ENCODE results near the gene OLIG1. TPM values are rescaled to one million over a fixed set of nuclear protein-coding genes. Genes with fewer than 3 reads are reported as not detected.

OLIG1 gene
- total and polyA plus RNA-seq, 3 donors from 2014 or later = 3.9 to 5.1 (median 4.3) TPM

DNA sequence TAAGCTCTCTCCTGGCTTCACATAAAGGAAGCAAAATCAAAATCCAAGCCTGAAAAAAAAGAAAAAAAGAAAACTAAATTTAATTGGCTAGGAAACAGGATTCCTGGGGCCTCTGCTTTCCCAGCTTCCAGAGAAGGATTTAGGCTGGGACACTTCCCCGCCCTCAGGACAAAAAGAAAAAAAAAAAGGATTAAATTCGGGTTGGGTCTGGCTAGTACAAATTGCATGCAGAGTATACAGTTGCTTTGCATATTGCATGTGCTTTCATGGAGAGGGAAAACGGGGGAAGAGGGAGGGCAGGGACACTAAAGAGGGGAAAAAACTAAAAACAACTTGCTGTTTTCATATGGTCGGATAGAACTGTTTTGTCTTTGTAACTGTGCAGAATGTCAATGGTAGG lies 42.7 kb downstream of the OLIG1 start:
- Histone ChIP-seq H3K27me3 (no peaks in the 10 kb centered on the region), H3K9me3 (no peaks in the 10 kb centered on the region), H3K4me1 (peaks cover 3% of the 10 kb centered on the region), H3K36me3 (ENCODE audit: low read depth, missing control alignments) (no peaks in the 10 kb centered on the region), H3K4me3 (no peak overlapping the region), H3K27ac (no peak overlapping the region)
- 62 to 74% methylated on average over 4 of the region's 4 CpGs for WGBS, 2 donors
- intact Hi-C loops (cut with DNase I; ENCODE audit: low total_unique reads) = no loop called here
- no peak for DNase-seq
- no peak for TF ChIP-seq POLR2A (IDR thresholded peaks at IDR 0.05)

DNA sequence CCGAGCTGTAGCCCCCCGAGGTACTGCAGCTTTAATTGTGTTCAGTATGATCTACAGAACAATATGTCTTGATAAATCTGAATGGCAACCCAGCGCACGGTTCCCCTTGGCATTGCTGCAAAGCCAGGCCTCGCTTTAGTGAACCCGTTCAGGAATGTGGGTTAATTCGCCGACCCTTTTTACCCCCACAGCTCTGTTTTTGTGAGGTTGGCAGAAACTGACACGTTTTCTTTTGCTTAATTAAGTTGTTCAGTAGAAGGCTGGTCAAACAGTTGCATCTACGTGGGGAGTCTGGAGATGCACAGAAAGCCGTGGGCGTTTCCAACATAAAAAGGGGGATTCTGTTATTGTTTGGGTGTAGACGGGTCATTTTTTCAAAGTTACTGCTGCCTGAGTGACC lies 43.2 kb downstream of the OLIG1 start:
- no peak overlapping the region for H3K27ac ChIP-seq
- H3K9me3 ChIP-seq = no peaks in the 10 kb centered on the region
- H3K27me3 ChIP-seq = no peaks in the 10 kb centered on the region
- no peaks in the 10 kb centered on the region for H3K36me3 ChIP-seq (ENCODE audit: low read depth, missing control alignments)
- peaks cover 6% of the 10 kb centered on the region for H3K4me1 ChIP-seq
- intact Hi-C loops (cut with DNase I; ENCODE audit: low total_unique reads) = no loop called here
- WGBS, 2 donors = 62 to 65% methylated on average over 13 of the region's 13 CpGs
- no peak for TF ChIP-seq POLR2A (IDR thresholded peaks at IDR 0.05)
- TF ChIP-seq, protein P1, sequence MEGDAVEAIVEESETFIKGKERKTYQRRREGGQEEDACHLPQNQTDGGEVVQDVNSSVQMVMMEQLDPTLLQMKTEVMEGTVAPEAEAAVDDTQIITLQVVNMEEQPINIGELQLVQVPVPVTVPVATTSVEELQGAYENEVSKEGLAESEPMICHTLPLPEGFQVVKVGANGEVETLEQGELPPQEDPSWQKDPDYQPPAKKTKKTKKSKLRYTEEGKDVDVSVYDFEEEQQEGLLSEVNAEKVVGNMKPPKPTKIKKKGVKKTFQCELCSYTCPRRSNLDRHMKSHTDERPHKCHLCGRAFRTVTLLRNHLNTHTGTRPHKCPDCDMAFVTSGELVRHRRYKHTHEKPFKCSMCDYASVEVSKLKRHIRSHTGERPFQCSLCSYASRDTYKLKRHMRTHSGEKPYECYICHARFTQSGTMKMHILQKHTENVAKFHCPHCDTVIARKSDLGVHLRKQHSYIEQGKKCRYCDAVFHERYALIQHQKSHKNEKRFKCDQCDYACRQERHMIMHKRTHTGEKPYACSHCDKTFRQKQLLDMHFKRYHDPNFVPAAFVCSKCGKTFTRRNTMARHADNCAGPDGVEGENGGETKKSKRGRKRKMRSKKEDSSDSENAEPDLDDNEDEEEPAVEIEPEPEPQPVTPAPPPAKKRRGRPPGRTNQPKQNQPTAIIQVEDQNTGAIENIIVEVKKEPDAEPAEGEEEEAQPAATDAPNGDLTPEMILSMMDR (IDR thresholded peaks at IDR 0.05) = no peak
- no peak for DNase-seq
- no peak overlapping the region for H3K4me3 ChIP-seq

DNA sequence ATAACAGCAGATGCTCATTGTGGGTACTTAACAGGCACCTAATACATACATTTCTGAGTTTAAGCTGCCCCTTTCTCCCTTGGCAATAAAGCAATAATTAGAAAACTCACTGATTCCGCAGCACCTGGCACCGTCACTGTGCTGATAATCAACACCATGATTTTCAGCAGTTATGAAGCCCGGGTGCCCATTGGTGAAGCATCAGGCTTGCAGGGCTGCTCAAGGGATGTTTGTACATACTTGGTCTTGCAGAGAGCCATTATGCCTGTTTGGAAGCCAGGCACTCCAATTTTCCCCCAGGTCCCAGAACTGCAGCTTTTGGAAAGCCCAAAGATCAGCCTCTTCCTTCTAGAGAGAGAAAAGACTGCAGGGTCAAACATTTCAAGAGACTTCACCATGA lies 44.3 kb downstream of the OLIG1 start:
- WGBS, 2 donors = 94 to 100% methylated on average over 3 of the region's 3 CpGs
- no peaks in the 10 kb centered on the region for H3K27me3 ChIP-seq
- DNase-seq = no peak

DNA sequence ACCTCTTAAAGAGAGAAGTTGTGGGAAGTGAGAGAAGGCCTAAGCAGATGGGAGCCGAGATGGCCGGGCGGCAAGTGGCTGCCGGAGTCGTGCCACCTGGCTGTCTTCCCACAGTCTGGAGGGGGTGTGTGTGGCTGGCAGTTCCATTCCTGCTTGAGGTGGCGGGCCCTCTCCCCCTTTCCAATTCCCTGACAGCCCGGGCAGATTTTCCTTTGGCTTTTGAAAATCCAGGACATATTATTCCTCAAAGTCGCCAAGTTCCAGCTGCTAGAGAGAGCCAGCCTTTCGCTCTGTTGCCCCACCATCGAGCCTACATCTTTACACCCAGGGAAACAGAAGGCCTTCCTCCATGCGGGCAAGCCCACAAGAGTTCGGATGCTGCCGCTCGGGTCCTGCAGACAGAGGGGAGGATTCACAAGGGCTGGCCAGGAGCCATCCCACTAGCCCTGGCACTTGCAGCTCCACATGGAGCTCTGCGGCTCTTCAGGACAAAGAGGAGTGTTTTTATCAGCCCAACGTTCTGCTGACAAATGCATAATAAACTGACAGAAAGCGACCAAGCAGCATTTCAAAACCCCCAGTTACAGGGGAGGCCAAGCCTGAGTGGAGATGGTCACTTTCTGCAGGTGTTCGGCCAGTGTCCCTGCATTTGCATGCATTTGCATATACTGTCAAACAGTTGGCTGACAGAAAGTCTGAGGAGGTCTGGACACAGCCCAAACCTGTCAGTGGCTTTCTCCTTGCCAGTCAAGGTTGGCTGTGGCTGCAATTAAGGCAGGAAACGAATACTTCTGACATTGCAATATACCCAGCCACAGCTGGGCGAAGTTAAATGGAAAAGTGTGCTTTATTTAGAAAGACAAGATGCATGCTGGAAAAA lies 45.9 kb downstream of the OLIG1 start:
- no peak for TF ChIP-seq POLR2A (IDR thresholded peaks at IDR 0.05)
- TF ChIP-seq, protein P1 (IDR thresholded peaks at IDR 0.05) = no peak
- Histone ChIP-seq H3K4me3 (no peak overlapping the region), H3K4me1 (peaks cover 9% of the 10 kb centered on the region), H3K36me3 (ENCODE audit: low read depth, missing control alignments) (no peaks in the 10 kb centered on the region), H3K27me3 (no peaks in the 10 kb centered on the region), H3K9me3 (no peaks in the 10 kb centered on the region), H3K27ac (no peak overlapping the region)
- intact Hi-C loops (cut with DNase I; ENCODE audit: low total_unique reads) = no loop called here
- WGBS, 2 donors = 60 to 68% methylated on average over 14 to 20 of the region's 20 CpGs
- peak; percentile 64 for DNase-seq

More for the DNA sequence above, 44.3 kb downstream of the OLIG1 start:
- Histone ChIP-seq H3K27ac (no peak overlapping the region), H3K4me3 (no peak overlapping the region), H3K9me3 (no peaks in the 10 kb centered on the region), H3K4me1 (peaks cover 9% of the 10 kb centered on the region), H3K36me3 (ENCODE audit: low read depth, missing control alignments) (no peaks in the 10 kb centered on the region)
- no peak for TF ChIP-seq POLR2A (IDR thresholded peaks at IDR 0.05)
- TF ChIP-seq, protein P1 (IDR thresholded peaks at IDR 0.05) = no peak
- intact Hi-C loops (cut with DNase I; ENCODE audit: low total_unique reads) = no loop called here

DNA sequence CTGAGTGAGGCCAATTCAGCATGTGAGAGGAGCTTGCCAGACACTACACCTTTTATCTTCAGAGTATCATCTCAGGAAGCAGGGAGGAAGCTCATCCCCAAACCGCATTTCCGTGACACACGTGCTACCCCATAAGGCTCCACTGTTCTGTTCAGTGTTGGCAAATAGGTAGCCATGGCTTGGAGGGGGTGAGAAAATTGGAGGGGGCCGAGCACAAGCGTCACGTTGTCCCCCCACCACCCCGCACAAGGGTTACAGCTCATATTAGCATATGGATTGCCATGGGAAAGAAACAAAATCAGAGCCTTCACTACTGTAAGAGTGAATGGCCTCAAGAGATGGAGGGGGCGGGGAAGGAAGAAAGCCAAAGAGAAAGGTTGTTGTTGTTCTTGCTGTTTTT lies 46.7 kb downstream of the OLIG1 start:
- 51 to 54% methylated on average over 8 of the region's 8 CpGs for whole genome bisulfite sequencing, 2 donors
- peak; percentile 21 for DNase-seq
- intact Hi-C loops (cut with DNase I; ENCODE audit: low total_unique reads) = no loop called here
- Histone ChIP-seq H3K9me3 (no peaks in the 10 kb centered on the region), H3K4me1 (peaks cover 9% of the 10 kb centered on the region), H3K4me3 (no peak overlapping the region), H3K36me3 (ENCODE audit: low read depth, missing control alignments) (no peaks in the 10 kb centered on the region), H3K27ac (peak overlapping the region in 1 of 2 donors; percentile 17), H3K27me3 (no peaks in the 10 kb centered on the region)
- TF ChIP-seq POLR2A (IDR thresholded peaks at IDR 0.05) = no peak
- TF ChIP-seq, protein P1 (IDR thresholded peaks at IDR 0.05) = no peak

All from testis (tissue), 3 donors.